HEK293 (cell line): ENCODE measurements around the gene REV3L.

Source experiments
- HIC1 ChIP-seq: fragments of 450-650 bp; formaldehyde crosslinking; IDR thresholded peaks from 2 replicates; pipeline ENCODE4 v1.5.1; 2016; ENCODE audit warnings: missing biosample characterization, missing genetic modification characterization
- SCRT1 ChIP-seq: fragments of 450-650 bp; formaldehyde crosslinking; IDR thresholded peaks from 2 replicates; pipeline ENCODE4 v1.5.1; 2016; ENCODE audit warnings: missing biosample characterization, missing genetic modification characterization, borderline replicate concordance
- SP3 ChIP-seq: fragments of 450-650 bp; formaldehyde crosslinking; IDR thresholded peaks from 2 replicates; pipeline ENCODE4 v1.5.1; 2016; ENCODE audit warnings: missing biosample characterization, missing genetic modification characterization
- TRIM28 ChIP-seq: IDR thresholded peaks from 2 replicates; pipeline ENCODE4 v1.6.1; 2011; ENCODE audit warnings: low read length, control low read depth, borderline replicate concordance
- TSHZ1 ChIP-seq: fragments of 450-650 bp; formaldehyde crosslinking; IDR thresholded peaks from 2 replicates; pipeline ENCODE4 v1.5.1; 2016; ENCODE audit warnings: missing biosample characterization, missing genetic modification characterization, borderline replicate concordance
- YY2 ChIP-seq: fragments of 450-650 bp; formaldehyde crosslinking; IDR thresholded peaks from 2 replicates; pipeline ENCODE4 v1.5.1; 2016; ENCODE audit warnings: missing biosample characterization, missing genetic modification characterization
- ZBTB21 ChIP-seq: fragments of 450-650 bp; formaldehyde crosslinking; IDR thresholded peaks from 2 replicates; pipeline ENCODE4 v1.5.1; 2017; ENCODE audit warnings: missing biosample characterization, missing genetic modification characterization
- ZNF148 ChIP-seq: fragments of 450-650 bp; formaldehyde crosslinking; IDR thresholded peaks from 2 replicates; pipeline ENCODE4 v1.5.0; 2017; ENCODE audit warnings: missing biosample characterization, missing genetic modification characterization, borderline replicate concordance
- ZNF175 ChIP-seq: fragments of 450-650 bp; formaldehyde crosslinking; IDR thresholded peaks from 2 replicates; pipeline ENCODE4 v1.5.1; 2016; ENCODE audit warnings: missing biosample characterization, missing genetic modification characterization
- ZNF19 ChIP-seq: fragments of 450-650 bp; formaldehyde crosslinking; IDR thresholded peaks from 2 replicates; pipeline ENCODE4; 2016; ENCODE audit warnings: missing biosample characterization, missing genetic modification characterization, low read depth
- ZNF23 ChIP-seq: fragments of 450-650 bp; formaldehyde crosslinking; IDR thresholded peaks from 2 replicates; pipeline ENCODE4 v1.5.1; 2016; ENCODE audit warnings: missing biosample characterization, missing genetic modification characterization, borderline replicate concordance
- ZNF280C ChIP-seq: fragments of 450-650 bp; formaldehyde crosslinking; IDR thresholded peaks from 2 replicates; pipeline ENCODE4 v1.5.1; 2016; ENCODE audit warnings: missing biosample characterization, missing genetic modification characterization
- ZNF302 ChIP-seq: fragments of 450-650 bp; formaldehyde crosslinking; IDR thresholded peaks from 2 replicates; pipeline ENCODE4 v1.5.1; 2016; ENCODE audit warnings: missing biosample characterization, missing genetic modification characterization, low read depth
- ZNF324 ChIP-seq: fragments of 450-650 bp; formaldehyde crosslinking; IDR thresholded peaks from 2 replicates; pipeline ENCODE4 v1.5.1; 2016; ENCODE audit warnings: missing biosample characterization, missing genetic modification characterization
- ZNF426 ChIP-seq: fragments of 450-650 bp; formaldehyde crosslinking; IDR thresholded peaks from 2 replicates; pipeline ENCODE4 v1.5.1; 2017; ENCODE audit warnings: missing biosample characterization, missing genetic modification characterization, mild to moderate bottlenecking, inconsistent platforms, moderate library complexity
- ZNF433 ChIP-seq: fragments of 450-650 bp; formaldehyde crosslinking; IDR thresholded peaks from 2 replicates; pipeline ENCODE4 v1.5.1; 2016; ENCODE audit warnings: missing biosample characterization, missing genetic modification characterization, low read depth
- ZNF488 ChIP-seq: fragments of 450-650 bp; formaldehyde crosslinking; IDR thresholded peaks from 2 replicates; pipeline ENCODE4 v1.5.1; 2016; ENCODE audit warnings: missing biosample characterization, missing genetic modification characterization
- ZNF501 ChIP-seq: fragments of 450-650 bp; formaldehyde crosslinking; IDR thresholded peaks from 2 replicates; pipeline ENCODE4 v1.5.1; 2016; ENCODE audit warnings: missing biosample characterization, missing genetic modification characterization
- ZNF544 ChIP-seq: fragments of 450-650 bp; formaldehyde crosslinking; IDR thresholded peaks from 2 replicates; pipeline ENCODE4 v1.5.0; 2017; ENCODE audit warnings: missing biosample characterization, missing genetic modification characterization
- ZNF624 ChIP-seq: fragments of 450-650 bp; formaldehyde crosslinking; IDR thresholded peaks from 2 replicates; pipeline ENCODE4 v1.5.1; 2017; ENCODE audit warnings: missing biosample characterization, missing genetic modification characterization
- ZNF677 ChIP-seq: fragments of 450-650 bp; IDR thresholded peaks from 2 replicates; pipeline ENCODE4 v1.5.0; 2018; ENCODE audit warnings: missing biosample characterization, mild to moderate bottlenecking, missing genetic modification characterization, moderate library complexity
- ZNF707 ChIP-seq: fragments of 450-650 bp; formaldehyde crosslinking; IDR thresholded peaks from 2 replicates; pipeline ENCODE4 v1.5.1; 2016; ENCODE audit warnings: missing biosample characterization, missing genetic modification characterization
- ZNF768 ChIP-seq: fragments of 450-650 bp; formaldehyde crosslinking; IDR thresholded peaks from 2 replicates; pipeline ENCODE4 v1.5.1; 2018; ENCODE audit warnings: missing biosample characterization, mild to moderate bottlenecking, missing genetic modification characterization
- ZNF791 ChIP-seq: fragments of 450-650 bp; formaldehyde crosslinking; IDR thresholded peaks from 2 replicates; pipeline ENCODE4 v1.5.1; 2016; ENCODE audit warnings: missing biosample characterization, missing genetic modification characterization
- ZSCAN16 ChIP-seq: fragments of 450-650 bp; formaldehyde crosslinking; IDR thresholded peaks from 2 replicates; pipeline ENCODE4 v1.5.1; 2016; ENCODE audit warnings: missing biosample characterization, missing genetic modification characterization
- ZSCAN30 ChIP-seq: fragments of 450-650 bp; IDR thresholded peaks from 2 replicates; pipeline ENCODE4 v1.5.1; 2018; ENCODE audit warnings: missing biosample characterization, mild to moderate bottlenecking, missing genetic modification characterization, moderate library complexity
- ZSCAN5A ChIP-seq: fragments of 450-650 bp; formaldehyde crosslinking; IDR thresholded peaks from 2 replicates; pipeline ENCODE4 v1.5.1; 2016; ENCODE audit warnings: missing biosample characterization, missing genetic modification characterization

Gene REV3L

GRCh38 chr6:111483736-111484632, 966 bp upstream of the REV3L start (continued):
- TF ChIP-seq ZNF488 (no peak), SCRT1 (no peak), ZSCAN30 (tag by site-specific recombination) (peak; percentile 83), ZNF426 (tag by site-specific recombination) (no peak), ZNF302 (tag by site-specific recombination) (no peak), ZNF707 (no peak), ZNF433 (tag by site-specific recombination) (no peak), ZNF23 (tag by site-specific recombination) (no peak), TRIM28 (peak; percentile 88), YY2 (tag by site-specific recombination) (no peak), ZNF791 (tag by site-specific recombination) (no peak), ZSCAN5A (tag by site-specific recombination) (peak; percentile 92; the same call in 1 of the 2 replicates), ZNF544 (tag by site-specific recombination) (no peak), ZNF501 (peak; percentile 67; the same call in 1 of the 2 replicates), ZNF148 (tag by site-specific recombination) (no peak), ZNF19 (tag by site-specific recombination) (no peak), ZNF677 (tag by site-specific recombination) (no peak), ZNF624 (no peak), ZSCAN16 (tag by site-specific recombination) (peak; percentile 53; the same call in 1 of the 2 replicates), SP3 (tag by site-specific recombination) (peak; percentile 75), ZNF280C (tag by site-specific recombination) (no peak), ZNF175 (tag by site-specific recombination) (no peak), ZBTB21 (tag by site-specific recombination) (no peak), ZNF324 (no peak), TSHZ1 (tag by site-specific recombination) (no peak), ZNF768 (tag by site-specific recombination) (no peak), HIC1 (tag by site-specific recombination) (no peak)
